Thyroid gland (tissue), 4 donors: ENCODE results near the gene LSM4. TPM values are rescaled to one million over a fixed set of nuclear protein-coding genes. Genes with fewer than 3 reads are reported as not detected.

Experiments
- DNase-seq, 2 donors: peaks; one replicate each; pipeline ENCODE4 v3.0.0-alpha.2; 2019
- H3K27ac ChIP-seq, 3 donors: fragments of 200-600 bp; sonication (generic); 1 replicate in 2 of 3; 2 replicates in 1 of 3; pipeline ENCODE4 v1.5.1; 2016 to 2019; ENCODE audit warnings: mild to moderate bottlenecking in 1 of 3, moderate library complexity in 1 of 3
- H3K27me3 ChIP-seq: fragments of 200-600 bp; sonication (generic); one replicate; pipeline ENCODE4 v1.5.1; 2019
- H3K36me3 ChIP-seq, 2 donors: fragments of 200-600 bp; sonication (generic); one replicate each; pipeline ENCODE4 v1.5.1; 2016 to 2019
- H3K4me1 ChIP-seq, 2 donors: fragments of 200-600 bp; sonication (generic); one replicate each; pipeline ENCODE4 v1.5.1; 2017 to 2019
- H3K4me3 ChIP-seq, 3 donors: fragments of 200-600 bp; sonication (generic); replicated peaks in 1 of 3; 1 replicate in 2 of 3; 2 replicates in 1 of 3; pipeline ENCODE4 v1.5.1; 2016; ENCODE audit warnings: mild to moderate bottlenecking in 1 of 3
- H3K9me3 ChIP-seq: fragments of 200-600 bp; sonication (generic); one replicate; pipeline ENCODE4 v1.5.1; 2017
- CTCF ChIP-seq, 6 experiments: fragments of 200-600 bp in 3 of 6; fragments of 450-650 bp in 3 of 6; sonication (generic) in 3 of 6; IDR thresholded peaks; one replicate each; pipeline ENCODE4 v1.5.1; 2016 to 2019; ENCODE audit warnings: antibody characterized with exemption in 6 of 6, mild to moderate bottlenecking in 2 of 6, inconsistent platforms in 1 of 6, moderate library complexity in 1 of 6
- POLR2A ChIP-seq, 2 donors: fragments of 450-650 bp; IDR thresholded peaks; one replicate each; pipeline ENCODE4 v1.6.1; 2017; ENCODE audit warnings: antibody characterized with exemption in 2 of 2, mild to moderate bottlenecking in 2 of 2, moderate library complexity in 1 of 2
- WGBS, 2 donors: methylation state at CpG; one replicate each; pipeline ENCODE4 v1.1.5; 2017; 5-methylcytosine and 5-hydroxymethylcytosine counted together
- intact Hi-C: fragments of 100-400 bp; cut with DNase I; formaldehyde crosslinking; loops from one replicate; pipeline ENCODE4 v1.15.1; 2023
- total RNA-seq, 4 donors: library from RNA; depleted of rRNA; stranded (reverse); fragments of >200 nt; gene quantifications; one replicate each; pipeline ENCODE4 v1.2.3, GENCODE V29; 2016

The LSM4 gene
- total RNA-seq, 4 donors from 2014 or later, result 55.2 to 203 (median 140) TPM

- Histone ChIP-seq H3K9me3 (no peaks in the 10 kb centered on the region), H3K27me3 (no peaks in the 10 kb centered on the region), H3K4me1 (peaks cover 33 to 58% of the 10 kb centered on the region in 2 donors), H3K4me3 (no peak overlapping the region), H3K36me3 (peaks cover 3 to 10% of the 10 kb centered on the region in 2 donors), H3K27ac (peak overlapping the region in 2 of 3 donors; percentile 65 to 96)
- DNase-seq, result no peak
- TF ChIP-seq POLR2A (IDR thresholded peaks at IDR 0.05) (no peak), CTCF (IDR thresholded peaks at IDR 0.05) (no peak)
- WGBS, 2 donors, result 84 to 94% methylated on average over 16 to 19 of the region's 19 CpGs
- intact Hi-C loops, result no loop called here
Observed at GRCh38 chr19:18307271-18307681, 15.6 kb downstream of the LSM4 start.

GRCh38 chr19:18306888-18307260 lies 16.0 kb downstream of the LSM4 start:
- H3K4me1 ChIP-seq, result peaks cover 33 to 58% of the 10 kb centered on the region in 2 donors
- intact Hi-C loops, result no loop called here
- no peaks in the 10 kb centered on the region for H3K27me3 ChIP-seq
- no peaks in the 10 kb centered on the region for H3K9me3 ChIP-seq
- WGBS, 2 donors, result 62 to 66% methylated on average over 14 of the region's 14 CpGs
- H3K27ac ChIP-seq, result peak overlapping the region in 2 of 3 donors; percentile 65 to 96
- H3K36me3 ChIP-seq, result peaks cover 0 to 10% of the 10 kb centered on the region in 2 donors
- TF ChIP-seq POLR2A (IDR thresholded peaks at IDR 0.05) (no peak), CTCF (IDR thresholded peaks at IDR 0.05) (no peak)
- no peak overlapping the region for H3K4me3 ChIP-seq
- peak in 1 of 2 donors; percentile 20 for DNase-seq

DNA sequence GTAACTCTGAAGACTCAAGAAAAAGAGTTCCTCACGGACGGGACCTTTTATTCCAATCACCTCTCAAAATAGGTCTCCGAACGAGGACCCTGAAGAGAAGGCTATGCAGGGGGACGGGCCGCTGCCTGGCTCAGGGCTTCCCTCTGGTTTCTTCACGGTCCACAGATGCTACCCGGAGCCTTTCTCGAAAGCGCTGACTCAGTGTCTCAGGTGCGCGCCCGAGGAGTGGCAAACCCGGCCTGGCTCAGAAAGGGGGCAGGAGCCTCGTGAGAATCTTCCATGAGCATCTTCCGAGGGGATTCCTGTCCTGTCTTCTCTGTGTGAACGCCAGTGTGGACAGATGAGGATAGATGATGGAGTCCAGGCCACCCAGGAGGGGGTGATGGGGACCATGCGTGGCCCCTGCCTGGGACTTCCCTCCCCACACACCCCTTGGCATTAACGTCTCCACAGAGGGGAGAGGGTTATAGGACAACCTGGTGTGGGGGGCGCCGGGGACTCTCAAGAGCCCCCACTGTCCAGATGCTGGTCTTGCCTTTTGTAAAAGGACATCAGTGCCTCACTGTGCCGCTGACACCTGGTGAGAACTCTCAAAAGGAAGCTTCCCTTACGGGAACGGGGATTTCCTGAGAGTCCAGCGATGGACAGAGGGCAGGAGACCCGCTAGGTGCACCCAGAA lies 16.5 kb downstream of the LSM4 start:
- H3K9me3 ChIP-seq, result no peaks in the 10 kb centered on the region
- TF ChIP-seq CTCF (IDR thresholded peaks at IDR 0.05) (no peak), POLR2A (IDR thresholded peaks at IDR 0.05) (no peak)
- peaks cover 0 to 10% of the 10 kb centered on the region in 2 donors for H3K36me3 ChIP-seq
- no peak for DNase-seq
- H3K4me3 ChIP-seq, result no peak overlapping the region
- peak overlapping the region in 2 of 3 donors; percentile 65 to 96 for H3K27ac ChIP-seq
- peaks cover 33 to 63% of the 10 kb centered on the region in 2 donors for H3K4me1 ChIP-seq
- H3K27me3 ChIP-seq, result no peaks in the 10 kb centered on the region
- 77 to 88% methylated on average over 19 to 24 of the region's 26 CpGs for WGBS, 2 donors
- intact Hi-C loops, result no loop called here

DNA sequence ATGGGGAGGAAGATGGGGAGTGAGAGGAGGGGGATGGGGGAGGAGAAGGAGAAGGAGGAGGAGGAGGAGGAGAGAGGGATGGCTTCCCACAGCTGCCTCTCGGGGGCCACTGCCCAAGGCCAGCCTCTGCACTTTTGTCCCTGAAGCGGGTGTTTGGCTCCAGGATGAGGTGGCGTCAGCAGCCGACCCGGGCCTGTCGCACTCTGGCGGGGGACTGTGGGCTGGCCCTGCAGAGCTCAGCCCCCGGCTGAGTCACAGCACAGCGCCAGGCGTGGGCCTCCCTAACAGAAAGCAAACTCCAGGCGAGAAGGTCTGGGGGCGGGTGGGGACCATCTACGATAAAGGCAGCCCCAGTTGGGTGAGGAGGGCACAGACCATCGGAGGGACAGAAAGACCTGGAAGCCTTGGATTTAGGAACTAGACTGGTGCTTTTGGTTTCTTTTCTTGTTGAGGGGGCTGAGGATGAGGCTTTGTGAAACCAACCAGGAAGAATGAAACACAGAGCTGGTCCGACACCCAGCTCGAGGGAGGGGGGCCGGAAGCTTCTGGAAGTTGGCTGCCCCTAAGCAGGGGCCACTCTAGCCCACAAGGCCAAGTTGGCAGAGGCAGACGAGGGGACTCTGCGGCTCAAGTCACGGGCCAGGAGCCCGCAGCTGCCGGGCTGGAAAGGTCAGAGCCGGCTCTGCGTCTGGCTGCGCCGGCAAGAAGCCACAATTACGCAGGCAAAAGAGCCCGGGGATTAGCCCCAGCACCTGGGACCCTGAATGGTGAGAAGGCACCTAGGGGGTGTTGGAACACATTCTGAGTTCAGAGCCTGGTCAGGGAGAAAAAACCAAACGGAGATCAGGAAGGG lies 18.2 kb downstream of the LSM4 start:
- Histone ChIP-seq H3K36me3 (peaks cover 0 to 5% of the 10 kb centered on the region in 2 donors), H3K27me3 (no peaks in the 10 kb centered on the region), H3K4me1 (peaks cover 33 to 73% of the 10 kb centered on the region in 2 donors), H3K27ac (peak overlapping the region; percentile 92 to 98 (median 96)), H3K9me3 (no peaks in the 10 kb centered on the region), H3K4me3 (peak overlapping the region in 2 of 3 donors; percentile 5 to 17)
- TF ChIP-seq CTCF (IDR thresholded peaks at IDR 0.05) (peak in 1 of 6 experiments; percentile 4), POLR2A (IDR thresholded peaks at IDR 0.05) (peak; percentile 19 to 65)
- DNase-seq, result peak; percentile 81
- intact Hi-C loops, result no loop called here
- WGBS, 2 donors, result 3 to 7% methylated on average over 20 to 29 of the region's 29 CpGs

- peak overlapping the region in 1 of 3 donors; percentile 17 for H3K4me3 ChIP-seq
- peaks cover 33 to 73% of the 10 kb centered on the region in 2 donors for H3K4me1 ChIP-seq
- intact Hi-C loops, result no loop called here
- no peaks in the 10 kb centered on the region for H3K9me3 ChIP-seq
- 7 to 25% methylated on average over 2 of the region's 2 CpGs for WGBS, 2 donors
- no peaks in the 10 kb centered on the region for H3K36me3 ChIP-seq
- no peaks in the 10 kb centered on the region for H3K27me3 ChIP-seq
- H3K27ac ChIP-seq, result peak overlapping the region; percentile 92 to 98 (median 96)
- TF ChIP-seq CTCF (IDR thresholded peaks at IDR 0.05), result no peak
- TF ChIP-seq POLR2A (IDR thresholded peaks at IDR 0.05), result no peak
- peak in 1 of 2 donors; percentile 51 for DNase-seq
Observed at GRCh38 chr19:18304208-18304457, 18.7 kb downstream of the LSM4 start.
